Memory B cell (primary cell): ENCODE results near the gene COL23A1.
"Not testable (repeated sequence)": the region's sequence is repeated elsewhere in the genome, so short reads cannot be mapped to it uniquely, and the experiment has no call there.

ENCODE experiments used
- ATAC-seq: fragments of 150-1000 bp; cut with Tn5 transposase; 2 replicates; pipeline ENCODE4 v1.10.0; 2021; ENCODE audit warnings: low read depth, mild to moderate bottlenecking, moderate library complexity
- DNase-seq, 2 donors: peaks; one replicate each; pipeline ENCODE4 v3.0.0; 2022; ENCODE audit warnings: low spot score in 2 of 2
- H3K27ac Mint-ChIP-seq: one replicate; pipeline ENCODE4 v1.8.0; 2022; ENCODE audit warnings: mild to moderate bottlenecking, moderate library complexity, mixed read lengths
- H3K27me3 Mint-ChIP-seq: one replicate; pipeline ENCODE4 v1.8.0; 2022; ENCODE audit warnings: mixed read lengths
- H3K36me3 Mint-ChIP-seq: one replicate; pipeline ENCODE4 v1.8.0; 2022; ENCODE audit warnings: mild to moderate bottlenecking, mixed read lengths
- H3K4me1 Mint-ChIP-seq: one replicate; pipeline ENCODE4 v1.8.0; 2022; ENCODE audit warnings: mixed read lengths
- H3K4me3 Mint-ChIP-seq: one replicate; pipeline ENCODE4 v1.8.0; 2022; ENCODE audit warnings: mild to moderate bottlenecking, moderate library complexity, mixed read lengths
- H3K9me3 Mint-ChIP-seq: one replicate; pipeline ENCODE4 v1.8.0; 2022; ENCODE audit warnings: mixed read lengths

The COL23A1 gene

GRCh38 chr5:178326374-178326715 lies 263.8 kb downstream of the COL23A1 start:
- Mint-ChIP-seq H3K27me3 (no peaks in the 10 kb centered on the region), H3K9me3 (no peaks in the 10 kb centered on the region), H3K4me3 (no peak overlapping the region), H3K36me3 (no peaks in the 10 kb centered on the region), H3K27ac (no peak overlapping the region), H3K4me1 (peaks cover 28% of the 10 kb centered on the region)
- DNase-seq = no peak
- ATAC-seq = no peak

- no peak for ATAC-seq
- H3K27me3 Mint-ChIP-seq = peaks cover 3% of the 10 kb centered on the region
- no peak overlapping the region for H3K4me3 Mint-ChIP-seq
- peak overlapping the region; percentile 36 for H3K27ac Mint-ChIP-seq
- peaks cover 30% of the 10 kb centered on the region for H3K4me1 Mint-ChIP-seq
- H3K9me3 Mint-ChIP-seq = no peaks in the 10 kb centered on the region
- no peaks in the 10 kb centered on the region for H3K36me3 Mint-ChIP-seq
- DNase-seq = no peak
Observed at GRCh38 chr5:178325679-178326373, 264.4 kb downstream of the COL23A1 start.

GRCh38 chr5:178325311-178325678 lies 264.9 kb downstream of the COL23A1 start:
- Mint-ChIP-seq H3K4me3 (peak overlapping the region; percentile 84), H3K27ac (peak overlapping the region; percentile 36), H3K36me3 (no peaks in the 10 kb centered on the region), H3K9me3 (no peaks in the 10 kb centered on the region), H3K27me3 (peaks cover 3% of the 10 kb centered on the region), H3K4me1 (peaks cover 27% of the 10 kb centered on the region)
- DNase-seq (no peak), ATAC-seq (no peak)

- Mint-ChIP-seq H3K4me1 (peaks cover 27% of the 10 kb centered on the region), H3K27ac (peak overlapping the region; percentile 36), H3K9me3 (no peaks in the 10 kb centered on the region), H3K36me3 (no peaks in the 10 kb centered on the region), H3K27me3 (peaks cover 3% of the 10 kb centered on the region), H3K4me3 (peak overlapping the region; percentile 84)
- ATAC-seq = peak; percentile 79
- peak in 1 of 2 donors; percentile 10 for DNase-seq
Observed at GRCh38 chr5:178324481-178325310, 265.5 kb downstream of the COL23A1 start.

GRCh38 chr5:178323961-178324360 lies 266.2 kb downstream of the COL23A1 start:
- H3K9me3 Mint-ChIP-seq = no peaks in the 10 kb centered on the region
- peak; percentile 57 for ATAC-seq
- H3K27ac Mint-ChIP-seq = peak overlapping the region; percentile 36
- peaks cover 27% of the 10 kb centered on the region for H3K4me1 Mint-ChIP-seq
- H3K36me3 Mint-ChIP-seq = no peaks in the 10 kb centered on the region
- H3K27me3 Mint-ChIP-seq = peaks cover 3% of the 10 kb centered on the region
- no peak for DNase-seq
- H3K4me3 Mint-ChIP-seq = peak overlapping the region; percentile 84

- H3K4me3 Mint-ChIP-seq = peak overlapping the region; percentile 84
- DNase-seq (no peak), ATAC-seq (no peak)
- H3K36me3 Mint-ChIP-seq = no peaks in the 10 kb centered on the region
- H3K4me1 Mint-ChIP-seq = peaks cover 27% of the 10 kb centered on the region
- no peaks in the 10 kb centered on the region for H3K9me3 Mint-ChIP-seq
- H3K27me3 Mint-ChIP-seq = peaks cover 3% of the 10 kb centered on the region
- no peak overlapping the region for H3K27ac Mint-ChIP-seq
Observed at GRCh38 chr5:178323541-178323865, 266.7 kb downstream of the COL23A1 start.

- Mint-ChIP-seq H3K27ac (no peak overlapping the region), H3K4me3 (peak overlapping the region; percentile 84)
- no peak for ATAC-seq
Observed at GRCh38 chr5:178322736-178323540, 267.3 kb downstream of the COL23A1 start.

GRCh38 chr5:178320281-178320855 lies 269.8 kb downstream of the COL23A1 start:
- no peak overlapping the region for H3K4me3 Mint-ChIP-seq
- H3K9me3 Mint-ChIP-seq = peaks cover 7% of the 10 kb centered on the region
- H3K27me3 Mint-ChIP-seq = peaks cover 3% of the 10 kb centered on the region
- no peak for DNase-seq
- no peak overlapping the region for H3K27ac Mint-ChIP-seq
- ATAC-seq = no peak
- H3K36me3 Mint-ChIP-seq = peaks cover 3% of the 10 kb centered on the region
- H3K4me1 Mint-ChIP-seq = peaks cover 24% of the 10 kb centered on the region

More at GRCh38 chr5:178322736-178323540, 267.3 kb downstream of the COL23A1 start:
- Mint-ChIP-seq H3K4me1 (peaks cover 25% of the 10 kb centered on the region), H3K36me3 (no peaks in the 10 kb centered on the region), H3K27me3 (peaks cover 3% of the 10 kb centered on the region), H3K9me3 (no peaks in the 10 kb centered on the region)
- no peak for DNase-seq

GRCh38 chr5:178319541-178320041 lies 270.6 kb downstream of the COL23A1 start:
- H3K4me1 Mint-ChIP-seq = peaks cover 16% of the 10 kb centered on the region
- ATAC-seq (no peak), DNase-seq (no peak)
- peaks cover 7% of the 10 kb centered on the region for H3K9me3 Mint-ChIP-seq
- H3K27me3 Mint-ChIP-seq = peaks cover 3% of the 10 kb centered on the region
- no peak overlapping the region for H3K27ac Mint-ChIP-seq
- no peak overlapping the region for H3K4me3 Mint-ChIP-seq
- H3K36me3 Mint-ChIP-seq = peaks cover 3% of the 10 kb centered on the region

- Mint-ChIP-seq H3K27ac (no peak overlapping the region), H3K4me1 (peaks cover 10% of the 10 kb centered on the region), H3K9me3 (peaks cover 7% of the 10 kb centered on the region)
Observed at GRCh38 chr5:178318893-178319292, 271.3 kb downstream of the COL23A1 start.

GRCh38 chr5:178318382-178318781 lies 271.8 kb downstream of the COL23A1 start:
- H3K36me3 Mint-ChIP-seq = peaks cover 3% of the 10 kb centered on the region
- H3K9me3 Mint-ChIP-seq = peaks cover 7% of the 10 kb centered on the region
- peaks cover 6% of the 10 kb centered on the region for H3K4me1 Mint-ChIP-seq
- H3K27ac Mint-ChIP-seq = no peak overlapping the region
- no peak for ATAC-seq
- no peak overlapping the region for H3K4me3 Mint-ChIP-seq
- peaks cover 3% of the 10 kb centered on the region for H3K27me3 Mint-ChIP-seq
- DNase-seq = no peak

More at GRCh38 chr5:178318893-178319292, 271.3 kb downstream of the COL23A1 start:
- DNase-seq (no peak), ATAC-seq (no peak)
- H3K4me3 Mint-ChIP-seq = no peak overlapping the region
- H3K36me3 Mint-ChIP-seq = peaks cover 3% of the 10 kb centered on the region
- peaks cover 3% of the 10 kb centered on the region for H3K27me3 Mint-ChIP-seq

- ATAC-seq, H3K27me3 Mint-ChIP-seq, H3K27ac Mint-ChIP-seq, H3K36me3 Mint-ChIP-seq, H3K9me3 Mint-ChIP-seq, H3K4me3 Mint-ChIP-seq, H3K4me1 Mint-ChIP-seq, DNase-seq: not testable (repeated sequence)
Observed at GRCh38 chr5:178317727-178318126, 272.5 kb downstream of the COL23A1 start.

GRCh38 chr5:178314961-178315820 lies 275.0 kb downstream of the COL23A1 start:
- Mint-ChIP-seq H3K36me3 (peaks cover 3% of the 10 kb centered on the region), H3K4me3 (no peak overlapping the region), H3K9me3 (peaks cover 7% of the 10 kb centered on the region), H3K4me1 (no peaks in the 10 kb centered on the region), H3K27ac (no peak overlapping the region), H3K27me3 (peaks cover 4% of the 10 kb centered on the region)
- no peak for DNase-seq
- ATAC-seq = no peak
